COR-L47 (cell line): ENCODE data around the gene NOS3.
A peak's percentile ranks its signal among the peaks of the same experiment; 100 is the strongest.
"Not testable (repeated sequence)": the region's sequence is repeated elsewhere in the genome, so short reads cannot be mapped to it uniquely, and the experiment has no call there.

Source experiments
- DNase-seq: peaks from one replicate; lab custom pipeline; 2025; lab: John Stamatoyannopoulos, UW

The NOS3 gene

DNA sequence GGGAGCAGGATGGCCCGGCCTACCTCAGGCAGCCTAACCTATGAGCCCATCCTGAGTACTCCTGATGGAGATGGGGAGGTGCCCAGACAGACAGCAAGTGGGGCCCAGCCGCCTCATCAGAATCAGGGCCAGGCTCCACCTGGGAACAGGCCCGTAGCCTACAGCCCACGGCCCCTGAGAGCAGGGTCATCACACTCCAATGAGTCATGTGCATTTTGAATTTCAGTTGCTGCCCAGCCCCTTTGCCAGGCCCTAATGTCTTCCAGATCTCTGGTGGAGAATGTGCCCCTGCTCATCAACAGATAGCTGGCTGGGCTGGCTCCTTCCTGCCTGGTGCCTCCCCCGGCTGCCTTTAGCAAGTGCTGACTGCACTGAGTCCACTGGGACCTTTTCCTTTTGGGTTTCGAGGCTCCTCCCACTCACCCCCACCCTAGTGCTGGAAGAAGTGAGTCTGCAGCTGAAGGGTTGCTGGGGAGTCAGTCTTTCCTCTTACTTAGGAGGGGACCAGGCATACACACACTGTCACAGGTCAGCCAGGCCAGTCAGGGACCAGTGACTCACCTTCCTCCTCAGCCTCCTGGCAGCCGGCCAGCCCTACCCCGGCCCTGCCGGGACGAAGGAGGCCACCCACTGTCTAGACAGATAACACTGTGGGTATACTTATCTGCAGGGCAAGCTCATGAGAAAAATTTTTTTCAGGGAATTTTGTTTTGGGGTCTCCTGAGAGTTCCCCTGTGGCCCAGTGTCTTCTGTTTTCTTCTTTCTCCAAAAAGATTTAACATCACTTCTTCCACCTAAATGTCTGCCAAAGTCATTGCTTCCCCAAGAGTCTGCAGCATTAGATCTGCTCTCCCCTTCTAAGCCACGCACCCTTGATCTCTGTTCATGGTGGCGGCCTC lies 48.4 kb downstream of the NOS3 start:
- peak; percentile 11 for DNase-seq

DNA sequence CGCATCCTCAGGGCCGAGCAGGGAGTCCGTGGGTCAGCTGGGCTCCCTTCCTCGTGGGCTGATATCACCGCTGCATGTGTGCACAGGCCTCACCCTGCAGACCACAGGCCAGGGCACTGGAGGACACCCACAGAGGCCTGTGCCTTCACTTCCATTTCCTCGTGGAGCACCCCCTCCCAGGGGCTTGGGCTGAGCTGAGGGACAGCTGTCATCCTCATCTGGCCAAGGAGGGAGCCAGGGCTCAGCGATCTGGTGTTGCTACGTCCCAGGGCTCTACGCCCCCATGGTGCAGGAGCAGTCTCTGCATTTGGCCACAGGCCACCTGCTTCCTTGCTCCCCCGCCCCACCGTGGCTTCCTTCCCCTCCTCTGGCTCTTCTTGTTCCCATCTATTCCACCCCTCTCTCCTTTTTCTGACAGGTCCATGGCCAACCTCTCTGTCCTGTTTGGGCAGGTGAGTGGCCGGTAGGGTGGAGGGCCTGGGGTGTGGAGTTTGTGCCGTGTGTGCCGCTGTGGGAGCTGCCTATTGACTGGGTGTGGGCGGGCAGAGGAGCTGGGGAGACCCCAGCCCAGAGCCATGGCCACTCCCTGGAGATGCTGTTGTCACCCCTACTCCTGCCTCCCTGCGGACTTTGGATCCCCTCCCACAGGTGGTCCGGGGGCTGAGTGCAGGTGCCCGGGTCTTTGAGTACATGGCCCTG lies 49.2 kb downstream of the NOS3 start:
- no peak for DNase-seq

DNA sequence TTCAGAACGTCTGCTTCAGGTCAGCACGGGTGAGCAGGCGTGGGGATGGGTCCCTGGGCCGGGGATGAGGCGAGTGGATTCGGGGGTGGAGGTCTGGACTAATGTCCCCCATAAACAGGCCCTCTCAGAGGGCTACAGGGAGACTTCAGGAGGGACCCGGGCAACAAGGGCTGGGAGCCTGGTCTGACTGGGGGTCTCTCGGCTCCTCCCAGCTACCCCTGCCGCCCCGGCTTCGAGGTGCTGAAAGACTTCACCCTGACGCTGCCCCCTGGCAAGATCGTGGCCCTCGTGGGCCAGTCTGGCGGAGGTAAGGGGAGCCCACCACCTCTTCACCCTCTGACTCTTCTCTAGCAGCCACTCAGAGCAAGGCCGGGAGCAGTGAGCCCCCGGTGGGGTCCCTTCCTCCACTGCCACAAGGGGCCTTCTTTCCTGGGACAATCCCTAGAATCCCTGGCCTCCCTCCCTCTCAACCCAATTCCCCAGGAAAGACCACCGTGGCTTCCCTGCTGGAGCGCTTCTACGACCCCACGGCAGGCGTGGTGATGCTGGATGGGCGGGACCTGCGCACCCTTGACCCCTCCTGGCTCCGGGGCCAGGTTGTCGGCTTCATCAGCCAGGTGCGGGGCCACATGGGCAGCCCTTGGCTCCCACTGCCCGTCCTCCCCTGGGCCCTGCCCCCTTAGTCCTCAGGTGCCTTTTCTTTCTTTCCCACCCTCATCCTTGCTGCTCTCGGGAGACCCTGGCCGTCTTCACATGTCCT lies 50.0 kb downstream of the NOS3 start:
- DNase-seq, result no peak

DNA sequence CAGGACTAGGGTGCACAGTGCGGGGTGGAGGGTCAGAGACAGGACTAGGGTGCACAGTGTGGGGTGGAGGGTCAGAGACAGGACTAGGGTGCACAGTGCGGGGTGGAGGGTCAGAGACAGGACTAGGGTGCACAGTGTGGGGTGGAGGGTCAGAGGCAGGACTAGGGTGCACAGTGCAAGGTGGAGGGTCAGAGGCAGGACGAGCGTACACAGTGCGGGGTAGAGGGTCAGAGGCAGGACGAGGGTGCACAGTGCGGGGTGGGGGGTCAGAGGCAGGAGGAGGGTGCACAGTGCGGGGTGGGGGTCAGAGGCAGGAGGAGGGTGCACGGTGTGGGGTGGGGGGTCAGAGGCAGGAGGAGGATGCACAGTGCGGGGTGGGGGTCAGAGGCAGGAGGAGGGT lies 52.6 kb downstream of the NOS3 start:
- not testable (repeated sequence) for DNase-seq

DNA sequence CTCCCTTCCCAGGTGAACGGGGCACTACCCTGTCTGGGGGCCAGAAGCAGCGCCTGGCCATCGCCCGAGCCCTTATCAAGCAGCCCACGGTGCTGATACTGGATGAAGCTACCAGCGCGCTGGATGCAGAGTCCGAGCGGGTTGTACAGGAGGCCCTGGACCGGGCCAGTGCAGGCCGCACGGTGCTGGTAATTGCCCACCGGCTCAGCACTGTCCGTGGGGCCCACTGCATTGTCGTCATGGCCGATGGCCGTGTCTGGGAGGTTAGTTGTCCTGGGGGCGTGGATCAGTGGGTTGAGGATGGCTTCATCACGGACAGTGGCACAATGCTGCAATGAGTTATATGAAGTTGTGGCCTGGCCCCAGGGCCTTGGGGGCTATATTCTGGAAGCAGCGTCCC lies 53.1 kb downstream of the NOS3 start:
- no peak for DNase-seq

DNA sequence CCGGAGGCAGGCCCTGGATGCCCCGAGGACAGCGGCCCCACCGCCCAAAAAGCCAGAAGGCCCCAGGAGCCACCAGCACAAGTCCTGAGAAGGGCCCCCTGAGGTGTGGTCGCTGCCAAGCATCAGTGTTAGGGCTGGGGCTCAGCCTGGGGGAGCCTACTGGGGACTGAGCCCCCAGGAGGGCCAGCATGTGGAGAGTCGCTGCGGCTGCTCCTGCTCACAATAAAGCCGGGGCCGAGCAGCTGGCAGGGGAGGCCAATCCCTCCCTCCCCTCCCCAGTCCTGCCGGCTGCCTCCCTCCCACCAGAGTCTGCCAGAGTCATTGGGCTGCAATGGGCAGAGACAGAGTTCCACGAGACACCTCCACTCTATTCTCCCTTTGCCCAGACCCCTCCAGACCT lies 54.4 kb downstream of the NOS3 start:
- no peak for DNase-seq

DNA sequence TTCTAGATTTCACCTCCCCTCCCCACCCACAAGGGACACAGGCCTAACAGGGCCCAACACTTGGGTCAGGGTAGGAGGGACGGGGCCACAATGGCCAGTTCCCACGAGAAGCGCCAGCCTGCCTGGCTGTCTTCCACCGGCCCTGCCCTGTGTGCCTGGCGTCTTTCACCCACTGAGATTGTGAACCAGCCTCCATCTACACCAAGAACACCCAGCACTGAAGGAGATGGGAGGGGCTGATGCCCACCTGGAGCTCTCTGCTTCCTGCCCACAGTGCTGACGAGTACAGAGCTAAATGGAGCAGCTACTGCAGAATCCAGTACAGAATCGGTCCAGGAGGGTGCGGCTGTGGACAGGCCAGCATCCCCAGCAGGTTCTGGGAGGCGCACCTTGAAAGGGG lies 55.1 kb downstream of the NOS3 start:
- DNase-seq, result no peak

DNA sequence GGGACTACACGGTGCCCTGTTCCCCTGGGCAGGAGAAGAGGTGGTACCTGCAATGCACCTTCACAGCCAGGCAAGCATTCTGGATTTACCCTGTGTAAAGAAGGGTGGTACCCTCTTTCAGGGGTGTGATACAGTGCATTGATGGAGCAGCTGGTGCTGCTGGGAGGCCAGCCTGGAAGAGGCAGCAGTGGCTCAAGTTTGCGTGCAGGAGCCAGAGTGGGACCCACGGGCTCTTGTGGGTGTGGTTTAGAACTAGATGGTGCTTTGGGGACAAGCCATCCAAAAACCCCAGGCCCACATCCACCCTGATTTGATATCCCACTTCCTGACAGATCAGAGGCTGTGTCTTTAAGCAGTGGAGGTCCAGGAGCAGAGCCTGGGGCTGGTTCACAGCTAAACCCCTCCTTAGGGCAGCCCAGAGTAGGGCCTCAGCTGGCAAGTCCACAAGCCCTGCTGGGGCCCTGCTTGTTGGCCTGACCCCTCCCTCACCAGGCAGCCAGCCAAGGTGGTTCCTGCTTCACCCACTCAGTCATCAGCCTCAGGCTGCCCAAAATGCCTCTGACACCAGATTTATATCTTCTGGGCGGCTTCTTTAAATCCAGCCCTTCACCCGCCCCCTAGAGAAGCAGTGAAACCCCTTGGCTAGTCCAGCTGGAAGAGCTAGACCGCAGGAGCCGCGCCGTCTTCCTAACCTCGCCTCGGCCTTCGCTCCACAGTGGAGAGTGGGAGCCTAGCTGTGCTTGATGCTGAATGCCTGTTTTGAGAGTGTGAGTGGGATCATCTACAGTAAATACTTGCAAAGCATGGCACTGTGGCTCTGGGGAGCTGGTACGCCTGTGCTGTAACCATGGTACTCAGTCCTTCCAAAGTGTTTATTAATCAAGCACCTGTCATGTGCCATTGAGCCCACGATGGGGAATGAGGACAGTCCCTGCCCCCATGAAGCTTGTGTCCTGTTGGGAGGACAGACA lies 56.1 kb downstream of the NOS3 start:
- DNase-seq, result no peak

DNA sequence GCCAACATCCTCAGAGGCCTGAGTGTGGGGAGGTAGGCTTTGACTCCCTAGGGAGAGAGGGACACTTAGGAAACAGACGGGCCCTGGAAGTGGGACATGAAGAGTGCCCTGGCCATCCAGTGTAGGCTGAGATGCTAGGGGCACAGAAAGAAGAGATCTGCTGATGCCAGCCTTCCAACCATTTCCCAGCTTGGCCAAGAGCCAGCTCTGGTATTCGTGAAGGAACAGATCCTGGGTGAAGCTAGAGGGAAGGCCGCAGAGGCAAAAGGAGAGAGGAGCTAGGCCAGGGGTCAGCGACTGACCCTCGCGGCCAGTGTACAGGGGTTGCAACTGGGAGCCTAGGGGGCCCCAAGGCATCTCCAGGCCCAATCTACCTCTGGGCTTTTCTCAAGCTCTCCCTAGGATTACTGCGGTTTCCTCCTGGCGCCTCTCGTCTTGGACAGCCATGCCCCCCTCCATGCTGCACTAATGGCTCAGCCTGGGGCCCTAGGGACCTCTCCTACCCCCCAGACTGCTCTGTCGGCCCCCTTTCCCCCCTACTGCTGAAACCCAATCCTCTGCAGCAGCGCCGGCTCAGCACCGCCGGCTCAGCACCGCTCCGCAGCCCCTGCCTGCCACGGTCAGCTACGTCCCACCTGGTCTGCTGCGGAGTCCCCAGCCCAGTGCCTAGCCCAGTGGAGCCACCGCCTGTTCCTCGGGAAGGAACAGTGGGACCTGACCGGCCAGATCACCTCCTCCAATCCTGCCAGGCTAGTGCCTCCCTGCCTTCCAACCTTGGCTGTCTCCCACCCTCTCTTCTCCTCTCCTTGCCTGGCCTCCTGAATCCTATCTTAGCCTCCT lies 57.4 kb downstream of the NOS3 start, which contains the start of gene ASIC3:
TSS of gene ASIC3 (plus strand) at position 556 of the 840 bp plus-strand sequence. CDS start 355 bp downstream, outside the sequence.
- DNase-seq, result no peak

DNA sequence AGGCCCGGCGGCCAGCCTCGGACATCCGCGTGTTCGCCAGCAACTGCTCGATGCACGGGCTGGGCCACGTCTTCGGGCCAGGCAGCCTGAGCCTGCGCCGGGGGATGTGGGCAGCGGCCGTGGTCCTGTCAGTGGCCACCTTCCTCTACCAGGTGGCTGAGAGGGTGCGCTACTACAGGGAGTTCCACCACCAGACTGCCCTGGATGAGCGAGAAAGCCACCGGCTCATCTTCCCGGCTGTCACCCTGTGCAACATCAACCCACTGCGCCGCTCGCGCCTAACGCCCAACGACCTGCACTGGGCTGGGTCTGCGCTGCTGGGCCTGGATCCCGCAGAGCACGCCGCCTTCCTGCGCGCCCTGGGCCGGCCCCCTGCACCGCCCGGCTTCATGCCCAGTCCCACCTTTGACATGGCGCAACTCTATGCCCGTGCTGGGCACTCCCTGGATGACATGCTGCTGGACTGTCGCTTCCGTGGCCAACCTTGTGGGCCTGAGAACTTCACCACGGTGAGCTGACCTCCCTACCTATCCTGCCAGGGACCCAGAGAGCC lies 58.2 kb downstream of the NOS3 start:
- DNase-seq, result no peak

DNA sequence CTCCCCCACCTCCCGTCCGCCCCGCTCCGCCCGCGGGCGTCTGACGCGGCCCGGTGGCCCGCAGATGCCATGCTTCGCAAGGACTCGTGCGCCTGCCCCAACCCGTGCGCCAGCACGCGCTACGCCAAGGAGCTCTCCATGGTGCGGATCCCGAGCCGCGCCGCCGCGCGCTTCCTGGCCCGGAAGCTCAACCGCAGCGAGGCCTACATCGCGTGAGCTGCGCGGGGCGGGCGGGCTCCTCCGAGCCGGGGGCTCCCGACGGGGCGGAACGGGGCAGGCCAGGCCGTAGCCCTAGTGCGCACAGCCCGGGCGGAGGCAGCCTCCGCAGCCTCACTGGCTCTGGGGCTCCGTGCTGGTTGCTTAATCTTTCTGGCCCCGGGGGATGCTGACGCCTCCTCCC lies 60.3 kb downstream of the NOS3 start:
- DNase-seq, result no peak

DNA sequence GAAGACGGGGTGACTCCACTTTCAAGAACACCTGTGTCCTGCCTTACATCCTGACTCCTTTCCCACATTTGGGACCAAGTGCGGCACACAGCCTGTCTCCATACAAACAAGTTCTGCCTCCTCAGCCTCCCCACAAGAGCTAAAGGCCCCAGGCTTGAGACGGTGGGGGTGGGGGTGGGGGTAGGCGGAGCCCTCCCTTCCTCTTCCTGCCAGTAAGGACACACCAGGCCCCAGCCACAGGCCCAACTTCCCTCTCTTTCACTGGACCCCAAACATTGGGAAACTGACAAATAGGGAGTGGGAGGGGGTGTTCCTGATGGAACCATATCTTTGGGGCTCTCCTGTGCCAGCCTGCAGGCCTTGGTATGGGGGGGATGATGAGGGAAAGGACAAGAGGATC lies 62.3 kb downstream of the NOS3 start:
- no peak for DNase-seq

DNA sequence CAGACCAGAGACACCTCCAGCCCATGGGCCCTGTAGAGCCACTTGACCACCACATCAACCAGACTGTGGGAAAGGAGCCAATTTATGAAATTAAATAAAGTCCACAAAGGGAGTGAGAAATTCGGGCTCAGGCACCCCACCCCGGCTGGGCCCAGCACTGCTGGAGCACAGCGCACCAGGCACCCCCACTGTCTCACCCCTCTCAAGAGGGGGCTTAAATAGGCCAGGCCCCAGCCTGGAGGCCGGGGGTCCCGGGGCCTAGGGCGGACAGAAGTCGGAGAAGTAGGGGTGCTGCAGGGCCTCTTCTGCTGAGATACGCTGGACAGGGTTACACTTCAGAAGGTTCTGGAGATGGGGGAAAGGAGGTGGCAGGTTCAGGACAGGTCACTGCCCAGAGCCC lies 62.9 kb downstream of the NOS3 start:
- DNase-seq, result no peak

DNA sequence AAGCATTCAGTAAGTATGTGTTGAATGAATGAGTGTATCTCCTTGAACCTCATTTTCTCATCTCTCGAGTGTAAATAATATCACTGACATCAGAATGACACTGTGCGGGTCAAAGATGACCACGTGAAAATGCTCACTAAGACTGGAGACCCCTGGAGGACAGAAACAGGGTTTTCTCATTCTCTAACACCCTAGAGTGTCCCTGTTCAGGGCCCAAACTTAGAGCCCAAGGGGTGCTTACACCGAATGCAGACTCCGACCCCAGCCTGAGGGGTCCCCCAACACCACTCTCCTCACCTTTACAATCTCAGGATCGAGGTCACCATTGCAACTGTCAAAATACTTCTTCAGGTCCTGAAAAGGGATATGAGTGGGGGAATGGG lies 65.5 kb downstream of the NOS3 start:
- no peak for DNase-seq

DNA sequence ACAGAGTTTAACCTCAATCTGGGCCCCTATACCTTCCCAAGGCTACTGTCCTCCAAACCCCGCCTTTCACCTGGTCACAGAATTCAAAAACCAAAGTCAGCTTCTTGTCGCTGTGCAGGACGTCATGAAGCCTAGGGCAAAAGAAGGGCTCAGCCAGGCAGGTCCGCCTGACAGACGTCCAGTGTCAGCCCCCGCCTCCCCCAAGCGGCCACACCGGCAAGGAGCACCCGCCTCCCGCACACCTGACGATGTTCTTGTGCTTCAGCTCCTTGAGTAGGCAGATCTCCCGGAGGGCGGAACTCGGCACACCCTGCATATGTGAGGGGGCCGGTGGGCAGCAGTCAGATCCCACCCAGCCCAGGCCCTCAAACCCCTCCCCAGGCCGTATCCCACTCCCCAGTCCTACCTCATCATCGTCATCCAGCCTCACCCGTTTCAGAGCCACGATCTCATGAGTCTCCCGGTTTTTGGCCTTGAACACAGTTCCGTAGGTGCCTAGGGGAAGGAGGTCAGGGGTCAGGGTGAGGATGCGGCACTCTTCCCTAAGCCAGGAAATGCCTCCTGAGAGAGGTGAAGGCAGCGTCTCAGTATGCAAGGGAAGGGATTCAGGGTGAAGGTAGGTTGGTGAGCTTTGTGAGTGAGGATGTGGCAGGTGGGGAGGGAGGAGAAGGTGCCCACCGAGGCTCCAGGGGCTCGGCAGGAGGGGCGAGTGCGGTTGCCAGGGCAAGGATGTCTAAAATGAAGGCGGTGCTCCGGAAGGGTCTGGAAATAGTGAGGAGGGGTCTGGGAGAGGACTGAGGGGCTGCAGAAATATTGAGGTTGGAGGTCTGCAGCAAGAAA lies 66.1 kb downstream of the NOS3 start:
- DNase-seq, result no peak

DNA sequence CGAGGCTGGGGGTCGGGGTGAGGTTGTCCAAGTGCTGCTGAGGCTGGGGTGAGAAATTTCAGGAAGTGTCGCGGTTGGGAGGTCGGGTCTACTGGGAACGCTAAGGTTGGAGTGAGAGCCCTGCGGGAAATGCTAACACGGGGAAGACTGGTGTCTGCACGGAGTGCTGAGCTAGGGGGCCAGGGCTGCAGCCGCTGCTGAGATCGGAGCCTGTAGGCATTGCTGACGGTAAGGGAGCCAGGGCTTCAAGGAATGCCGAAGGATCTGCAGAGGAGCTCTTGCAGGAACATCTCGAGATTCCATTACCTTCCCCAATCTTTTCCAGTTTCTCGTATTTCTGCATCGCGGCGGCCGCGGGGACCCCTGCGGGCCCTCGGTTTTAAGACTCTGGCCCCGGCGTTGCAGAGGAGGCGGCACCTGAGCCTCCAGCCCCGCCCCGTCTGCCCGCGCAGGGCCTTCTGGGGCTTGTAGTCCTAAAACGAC lies 66.7 kb downstream of the NOS3 start, which contains the start of gene CDK5:
TSS of gene CDK5 (minus strand) at position 392 of the 483 bp plus-strand sequence. CDS start at position 343, 49 bp downstream.
- DNase-seq, result no peak

DNA sequence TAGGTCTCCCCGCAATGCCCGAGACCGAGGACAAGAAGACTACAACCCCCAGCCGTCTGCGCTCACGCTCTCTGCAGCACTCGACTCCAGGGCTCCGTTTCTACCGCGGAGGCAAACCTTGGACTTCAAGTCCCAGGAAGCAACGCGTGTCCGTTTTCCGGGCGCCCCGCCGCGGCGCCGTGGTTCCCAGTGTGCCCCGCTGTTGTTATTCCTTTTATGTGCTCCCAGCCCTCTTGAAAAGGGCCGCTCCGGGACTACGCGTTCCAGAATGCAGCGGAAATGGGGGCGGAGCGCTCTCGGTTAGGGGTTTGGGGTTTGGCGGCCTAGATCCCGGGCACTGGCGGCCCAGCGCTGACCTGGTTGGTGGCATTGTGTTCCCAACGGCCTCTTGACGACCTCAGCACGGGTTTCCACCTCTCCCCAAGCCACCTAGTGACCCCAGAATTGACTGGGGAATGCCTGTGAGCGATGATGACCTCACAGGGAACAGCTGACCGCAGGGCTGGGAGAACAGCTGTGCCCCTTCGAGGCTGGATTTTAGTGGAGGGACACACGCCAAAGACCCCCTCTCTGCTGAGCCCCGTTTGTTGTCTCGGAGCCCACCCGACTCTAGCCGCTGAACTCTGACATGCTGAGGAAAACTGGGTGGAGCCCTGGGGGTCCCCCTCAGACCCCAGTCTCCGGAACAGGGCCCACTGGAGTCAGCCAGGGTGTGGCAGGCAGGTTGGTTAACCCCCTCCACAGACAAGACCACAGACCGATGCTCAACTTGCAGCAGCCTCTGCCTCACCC lies 67.4 kb downstream of the NOS3 start:
- DNase-seq, result peak; percentile 99

DNA sequence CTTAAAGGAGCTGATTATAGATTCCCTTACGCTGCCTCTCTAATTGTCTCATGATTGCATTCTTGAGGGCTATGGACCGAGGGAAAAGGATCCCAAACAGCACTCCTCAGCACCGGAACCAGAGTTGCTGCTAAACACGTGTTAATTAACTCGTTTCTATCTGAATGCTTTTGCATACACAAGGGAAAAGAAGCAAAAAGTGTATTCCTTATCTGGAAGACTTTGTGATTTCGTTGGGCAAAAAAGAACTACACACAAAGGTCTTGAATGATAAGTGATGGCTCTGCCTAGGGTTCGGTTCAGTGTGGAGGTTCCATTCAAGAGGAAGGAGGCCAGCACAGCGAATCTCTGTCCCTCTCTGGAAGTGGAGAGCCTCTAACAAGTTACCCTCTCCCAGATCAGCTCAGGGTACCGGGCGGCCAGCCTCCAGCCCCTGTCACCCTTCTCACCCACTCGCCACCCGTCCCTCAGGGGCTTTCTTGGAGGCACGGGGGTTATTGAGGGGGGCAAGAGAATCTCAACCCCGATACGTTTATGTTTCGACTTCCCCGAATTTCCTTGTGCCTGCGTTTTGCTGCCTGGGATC lies 68.1 kb downstream of the NOS3 start:
- no peak for DNase-seq
